GM20431 (cell line): ENCODE measurements around the gene IFIT5.
"Not testable (repeated sequence)": the region's sequence is repeated elsewhere in the genome, so short reads cannot be mapped to it uniquely, and the experiment has no call there.

Experiments
- in situ Hi-C: fragments of 300-500 bp; cut with MseI, MboI; formaldehyde crosslinking; loops from one replicate; pipeline ENCODE4 v1.15.0; 2020; ENCODE audit warnings: low sequenced_read_pairs; ENCODE audit not compliant: unreplicated experiment

IFIT5 gene

GRCh38 chr10:89391907-89392756 lies 22.2 kb upstream of the IFIT5 start, which contains the start of gene IFIT1:
TSS of gene IFIT1 (plus strand) at chr10:89392623. CDS start at chr10:89392713, 90 bp downstream.
- in situ Hi-C loops, result no loop called here

DNA sequence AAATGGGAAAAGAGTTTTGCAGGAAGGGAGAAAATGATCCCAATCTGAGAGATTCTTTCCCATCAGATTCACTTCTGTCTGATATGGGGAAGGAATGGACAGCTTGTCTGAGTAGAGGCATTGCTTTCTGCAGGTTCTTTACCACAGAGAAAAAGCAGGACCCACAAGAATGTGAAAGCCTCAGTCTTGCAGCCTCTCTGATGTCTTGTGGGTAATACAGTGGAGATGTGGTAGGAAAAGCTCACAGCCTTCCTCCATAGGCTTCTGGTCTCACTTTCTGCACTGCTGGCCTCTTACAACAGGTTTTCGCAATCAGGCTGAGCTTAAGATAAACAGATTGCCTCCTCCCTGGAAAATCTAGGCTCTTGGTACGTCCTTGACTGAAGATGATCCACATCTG lies 21.4 kb upstream of the IFIT5 start:
- in situ Hi-C loops, result no loop called here

- in situ Hi-C loops, result no loop called here
Measured at GRCh38 chr10:89393898-89394297, 20.5 kb upstream of the IFIT5 start.

GRCh38 chr10:89395141-89395540 lies 19.2 kb upstream of the IFIT5 start:
- in situ Hi-C loops, result no loop called here

- in situ Hi-C loops, result no loop called here
Measured at GRCh38 chr10:89398003-89398749, 16.2 kb upstream of the IFIT5 start.

- in situ Hi-C loops, result no loop called here
Measured at GRCh38 chr10:89399956-89400355, 14.4 kb upstream of the IFIT5 start.

DNA sequence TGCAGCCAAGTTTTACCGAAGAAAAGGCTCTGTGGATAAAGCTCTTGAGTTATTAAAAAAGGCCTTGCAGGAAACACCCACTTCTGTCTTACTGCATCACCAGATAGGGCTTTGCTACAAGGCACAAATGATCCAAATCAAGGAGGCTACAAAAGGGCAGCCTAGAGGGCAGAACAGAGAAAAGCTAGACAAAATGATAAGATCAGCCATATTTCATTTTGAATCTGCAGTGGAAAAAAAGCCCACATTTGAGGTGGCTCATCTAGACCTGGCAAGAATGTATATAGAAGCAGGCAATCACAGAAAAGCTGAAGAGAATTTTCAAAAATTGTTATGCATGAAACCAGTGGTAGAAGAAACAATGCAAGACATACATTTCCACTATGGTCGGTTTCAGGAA lies 11.3 kb upstream of the IFIT5 start:
- in situ Hi-C loops, result no loop called here

DNA sequence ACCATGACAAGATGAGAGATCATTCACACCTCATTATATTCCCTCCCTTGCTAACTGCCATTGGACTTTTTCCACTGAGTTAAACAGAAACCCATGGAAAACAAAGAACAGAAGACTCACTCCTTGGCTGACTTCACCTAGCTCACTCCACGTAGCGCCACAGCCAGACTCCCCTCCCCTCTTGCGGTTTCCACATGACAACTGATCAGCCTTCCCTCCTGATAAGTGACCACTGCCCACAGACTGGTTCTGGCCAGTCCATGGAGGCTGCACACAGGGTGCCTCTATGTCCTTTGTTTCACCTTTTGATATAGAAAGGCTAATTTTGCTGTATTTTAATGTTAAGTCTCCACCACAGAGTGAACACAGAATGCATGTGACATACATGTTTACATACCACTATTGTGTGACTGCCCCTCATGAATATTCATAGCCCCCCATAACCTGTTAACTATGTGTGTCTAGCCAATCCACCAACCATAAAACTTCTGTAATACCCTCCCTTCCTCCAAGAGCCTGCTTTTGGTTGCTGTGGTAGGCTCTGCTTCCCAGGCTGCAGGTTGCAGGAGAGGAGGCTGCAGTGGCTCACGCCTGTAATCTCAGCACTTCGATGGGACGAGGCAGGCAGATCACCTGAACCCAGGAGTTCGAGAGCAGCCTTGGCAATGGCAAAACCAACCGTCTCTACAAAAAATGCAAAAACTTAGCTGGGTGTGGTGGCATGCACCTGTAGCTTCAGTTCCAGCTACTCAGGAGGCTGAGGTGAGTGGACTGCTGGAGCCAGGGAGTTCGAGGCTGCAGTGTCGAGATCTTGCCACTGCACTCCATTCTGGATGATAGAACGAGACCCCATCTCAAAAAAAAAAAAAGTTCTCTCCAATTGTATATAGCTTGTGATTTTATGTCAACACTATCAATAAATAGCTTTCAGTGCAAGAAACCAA lies 10.0 kb upstream of the IFIT5 start:
- in situ Hi-C loops, result no loop called here

- in situ Hi-C loops, result not testable (repeated sequence)
Measured at GRCh38 chr10:89406178-89406577, 8.2 kb upstream of the IFIT5 start.

- in situ Hi-C loops, result not testable (repeated sequence)
Measured at GRCh38 chr10:89407792-89408191, 6.6 kb upstream of the IFIT5 start.

GRCh38 chr10:89409282-89409681 lies 5.1 kb upstream of the IFIT5 start:
- in situ Hi-C loops, result not testable (repeated sequence)

- in situ Hi-C loops, result not testable (repeated sequence)
Measured at GRCh38 chr10:89410551-89410950, 3.8 kb upstream of the IFIT5 start.

GRCh38 chr10:89411135-89411534 lies 3.2 kb upstream of the IFIT5 start:
- in situ Hi-C loops, result not testable (repeated sequence)

DNA sequence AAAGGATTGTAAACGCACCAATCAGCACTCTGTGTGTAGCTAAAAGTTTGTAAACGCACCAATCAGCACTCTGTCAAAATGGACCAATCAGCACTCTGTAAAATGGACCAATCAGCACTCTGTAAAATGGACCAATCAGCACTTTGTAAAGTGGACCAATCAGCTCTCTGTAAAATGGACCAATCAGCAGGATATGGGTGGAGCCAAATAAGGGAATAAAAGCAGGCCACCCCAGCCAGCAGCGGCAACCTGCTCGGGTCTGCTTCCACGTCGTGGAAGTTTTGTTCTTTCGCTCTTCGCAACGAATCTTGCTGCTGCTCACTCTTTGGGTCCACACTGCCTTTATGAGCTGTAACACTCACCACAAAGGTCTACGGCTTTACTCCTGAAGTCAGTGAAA lies 2.1 kb upstream of the IFIT5 start:
- in situ Hi-C loops, result not testable (repeated sequence)

DNA sequence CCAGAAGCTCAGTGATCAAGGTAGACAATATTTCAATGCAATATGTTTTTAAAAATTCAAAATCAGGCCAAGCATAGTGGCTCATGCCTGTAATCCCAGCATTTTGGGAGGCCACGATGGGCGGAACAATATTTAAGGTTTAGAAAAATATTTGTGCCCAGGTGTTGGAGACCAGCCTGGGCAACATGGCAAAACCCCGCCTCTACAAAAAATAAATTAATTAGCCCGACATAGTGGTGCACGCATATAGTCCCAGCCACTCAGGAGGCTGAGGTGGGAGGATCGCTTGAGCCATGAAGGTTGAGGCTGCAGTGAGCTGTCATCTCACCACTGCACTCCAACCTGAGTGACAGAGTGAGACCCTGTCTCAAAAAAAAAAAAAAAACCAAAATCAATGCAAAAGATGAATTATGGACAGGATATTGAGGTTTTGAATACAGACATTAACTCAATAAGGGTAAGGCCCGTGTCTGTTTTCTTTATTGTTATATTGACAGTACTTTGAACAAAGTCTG lies 913 bp upstream of the IFIT5 start:
- in situ Hi-C loops, result no loop called here

DNA sequence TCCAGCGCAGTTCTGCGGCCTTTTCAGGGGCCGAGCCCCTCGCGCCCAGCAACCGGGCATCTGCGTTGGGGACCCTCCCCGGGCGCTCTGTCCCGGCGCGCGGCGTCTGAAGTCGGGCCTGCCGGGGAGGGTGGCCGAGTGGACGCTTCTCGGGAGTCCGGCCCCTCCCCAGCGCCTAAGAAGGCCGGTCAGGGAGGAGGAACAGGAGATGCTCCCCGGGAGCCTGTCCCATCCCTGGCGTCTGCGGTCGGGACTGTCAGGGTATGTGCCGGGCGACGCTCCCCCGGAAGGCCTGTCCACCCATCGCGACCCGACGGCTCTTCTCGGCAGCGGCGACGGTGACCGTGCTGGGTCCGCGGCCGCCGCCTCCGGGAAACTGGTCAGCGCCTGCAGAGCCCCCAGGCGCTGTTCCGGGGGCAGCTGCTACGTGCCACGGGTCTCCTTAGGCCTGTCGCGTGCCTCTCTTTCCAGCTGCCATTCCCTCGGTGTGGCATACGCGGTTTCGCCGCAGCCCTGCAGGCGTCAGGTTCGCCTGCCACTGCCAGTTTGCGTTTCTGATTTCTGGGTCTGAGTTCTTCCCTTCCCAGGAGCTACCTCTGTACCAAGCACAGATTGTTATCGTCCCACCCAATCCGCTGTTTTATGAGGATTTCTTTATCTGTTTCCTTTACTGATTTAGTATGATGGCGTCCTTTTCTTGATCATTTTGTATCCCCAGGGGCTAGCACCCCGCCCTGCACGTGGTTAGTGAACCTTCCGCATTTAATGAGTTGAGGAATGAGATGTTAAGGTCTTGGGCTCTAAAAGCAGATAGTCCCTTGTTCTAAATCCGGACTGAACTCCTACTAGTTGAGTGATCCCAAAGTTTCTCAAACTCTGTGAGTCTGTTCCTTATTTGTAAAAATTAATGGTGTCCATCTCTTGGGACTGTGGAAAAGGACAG lies 782 bp downstream of the IFIT5 start:
- in situ Hi-C loops, result no loop called here

- in situ Hi-C loops, result no loop called here
Measured at GRCh38 chr10:89416465-89416864, 2.1 kb downstream of the IFIT5 start.

DNA sequence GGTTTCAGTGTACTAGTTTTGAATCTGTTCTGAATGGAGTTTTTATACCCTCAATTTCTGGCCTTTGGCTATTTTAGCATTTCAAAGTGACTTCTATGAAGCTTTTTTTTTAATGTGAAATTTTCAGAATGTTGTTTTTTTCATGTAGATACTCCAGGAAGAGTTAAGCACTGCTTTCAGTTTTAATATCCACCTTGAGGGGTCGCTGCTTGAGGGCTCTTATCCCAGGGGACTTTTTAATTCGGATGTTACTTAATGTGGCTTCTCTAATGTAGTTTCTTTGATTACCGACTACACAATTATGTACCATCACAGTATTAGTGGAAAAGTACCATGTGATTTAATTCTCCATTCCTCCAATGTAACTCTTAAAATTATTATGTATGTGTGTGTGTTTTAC lies 5.2 kb downstream of the IFIT5 start:
- in situ Hi-C loops, result no loop called here

DNA sequence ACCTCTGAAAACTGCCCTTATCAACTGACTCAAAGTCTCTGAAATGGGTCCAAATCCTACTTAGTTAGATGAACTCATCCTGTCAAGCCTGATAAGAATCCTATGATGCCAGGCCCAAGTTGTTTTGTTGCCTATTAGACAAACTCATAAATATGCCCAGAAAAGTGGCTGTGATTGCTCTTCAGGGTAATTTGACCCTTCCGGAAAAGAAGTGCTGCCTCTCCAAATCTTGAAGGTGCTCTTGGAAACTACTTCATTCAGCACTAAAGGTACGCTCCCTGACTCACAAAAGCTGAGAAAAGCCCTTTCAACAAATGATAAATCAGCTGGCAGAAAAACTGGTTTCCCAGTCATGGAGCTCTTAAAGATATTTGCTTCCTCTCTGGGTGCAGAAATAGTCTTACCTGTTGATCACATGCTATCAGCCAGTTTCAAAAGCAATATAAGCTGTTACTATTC lies 6.7 kb downstream of the IFIT5 start:
- in situ Hi-C loops, result no loop called here
